GM18517 (cell line): ENCODE measurements around the gene RIPK3.
"Not testable (repeated sequence)": the region's sequence is repeated elsewhere in the genome, so short reads cannot be mapped to it uniquely, and the experiment has no call there.

Experiments used
- ATAC-seq: cut with Tn5 transposase; IDR thresholded peaks from one replicate; pipeline ENCODE4 v1.9.1; 2021; ENCODE audit warnings: mild to moderate bottlenecking, moderate library complexity; ENCODE audit not compliant: unreplicated experiment

The RIPK3 gene

DNA sequence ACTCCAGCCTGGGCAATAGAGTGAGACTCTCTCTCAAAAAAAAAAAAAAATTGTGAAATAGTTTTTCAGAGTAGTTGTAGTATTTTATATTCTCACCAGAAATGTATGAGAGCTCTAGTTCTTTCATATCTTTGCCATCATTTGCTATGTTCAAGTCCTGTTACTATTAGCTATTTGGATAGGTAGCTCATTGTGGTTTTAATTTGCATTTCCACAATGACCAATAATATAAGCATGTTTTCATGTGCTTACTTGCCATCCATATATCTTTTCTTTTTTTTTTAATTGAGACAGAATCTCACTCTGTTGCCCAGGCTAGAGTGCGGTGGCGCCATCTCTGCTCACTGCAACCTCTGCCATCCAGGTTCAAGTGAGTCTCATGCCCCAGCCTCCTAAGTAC lies 8.4 kb upstream of the RIPK3 start:
- no peak for ATAC-seq

- no peak for ATAC-seq
Measured at GRCh38 chr14:24347134-24347533, 7.3 kb upstream of the RIPK3 start.

- ATAC-seq, result no peak
Measured at GRCh38 chr14:24343795-24344660, 4.2 kb upstream of the RIPK3 start.

- no peak for ATAC-seq
Measured at GRCh38 chr14:24342889-24343288, 3.1 kb upstream of the RIPK3 start.

DNA sequence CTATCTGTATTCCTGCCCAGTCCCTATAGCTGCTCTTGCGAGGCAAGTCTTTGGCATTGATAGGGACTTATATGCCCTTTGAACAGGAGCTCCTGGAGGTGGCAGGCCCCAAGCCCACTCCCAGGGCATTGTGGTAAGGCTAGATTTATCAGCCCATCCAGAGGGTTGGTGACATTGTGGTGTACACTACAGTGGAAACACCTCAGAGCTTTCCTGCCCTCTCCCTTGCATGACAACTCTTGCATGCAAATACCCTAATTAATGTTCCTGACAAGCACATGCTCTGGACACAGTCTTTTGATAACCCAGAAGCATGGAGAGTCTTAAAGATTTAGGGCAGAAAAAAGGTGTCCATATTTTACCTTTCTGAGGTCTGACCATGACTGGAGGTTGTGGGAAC lies 815 bp upstream of the RIPK3 start:
- ATAC-seq, result no peak

DNA sequence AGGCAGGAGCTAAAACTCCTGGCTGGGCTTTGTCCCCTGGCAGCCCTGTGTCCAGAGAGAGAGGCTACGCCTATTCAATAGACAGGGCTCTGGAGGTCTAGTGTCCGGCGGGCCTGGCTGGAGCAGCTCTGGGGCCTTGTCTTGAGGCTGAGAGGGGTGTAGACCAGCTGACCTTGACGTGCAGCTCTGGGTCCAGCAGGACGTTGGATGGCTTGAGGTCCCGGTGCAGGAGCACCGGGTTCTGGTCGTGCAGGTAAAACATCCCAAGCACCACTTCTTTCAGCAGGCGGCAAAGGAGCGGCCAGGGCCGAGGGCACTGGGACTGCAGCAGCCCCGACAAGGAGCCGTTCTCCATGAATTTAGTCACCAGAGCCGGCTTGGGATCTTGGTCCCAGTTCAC lies 948 bp downstream of the RIPK3 start:
- no peak for ATAC-seq

GRCh38 chr14:24337824-24338175 lies 2.0 kb downstream of the RIPK3 start:
- ATAC-seq, result no peak

DNA sequence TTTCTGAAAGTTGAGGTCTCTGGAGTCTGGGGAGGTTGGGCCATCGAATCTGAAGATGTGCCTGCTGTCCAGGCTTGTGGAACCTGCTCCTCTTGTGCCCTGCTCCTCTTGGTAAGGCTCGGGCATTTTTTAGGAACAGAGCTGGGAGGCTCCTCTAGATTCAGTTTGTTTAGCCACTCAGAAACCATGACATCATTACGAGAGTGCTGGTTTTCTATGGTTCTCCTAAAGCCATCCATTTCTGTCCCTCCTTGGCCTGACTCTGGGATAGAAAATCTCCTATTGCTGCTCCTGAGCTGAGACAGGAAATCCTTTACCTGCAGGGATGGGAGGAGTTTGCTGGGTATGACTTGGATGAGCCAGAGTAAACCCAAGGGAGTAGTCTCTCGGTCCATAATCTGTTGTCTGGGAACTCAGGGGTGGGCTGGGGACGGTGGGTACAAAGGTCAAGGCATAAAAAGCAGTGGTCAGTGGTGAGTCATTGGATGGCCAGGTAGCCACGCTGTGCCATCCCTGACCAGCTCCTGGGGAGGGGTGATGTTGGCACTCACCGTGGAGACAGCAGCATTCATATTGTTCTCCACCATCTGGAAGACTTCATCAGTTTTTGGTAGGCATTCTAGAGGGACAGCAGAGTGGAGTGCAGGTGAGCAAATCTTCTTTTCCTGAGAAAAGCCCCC lies 2.5 kb downstream of the RIPK3 start:
- no peak for ATAC-seq

DNA sequence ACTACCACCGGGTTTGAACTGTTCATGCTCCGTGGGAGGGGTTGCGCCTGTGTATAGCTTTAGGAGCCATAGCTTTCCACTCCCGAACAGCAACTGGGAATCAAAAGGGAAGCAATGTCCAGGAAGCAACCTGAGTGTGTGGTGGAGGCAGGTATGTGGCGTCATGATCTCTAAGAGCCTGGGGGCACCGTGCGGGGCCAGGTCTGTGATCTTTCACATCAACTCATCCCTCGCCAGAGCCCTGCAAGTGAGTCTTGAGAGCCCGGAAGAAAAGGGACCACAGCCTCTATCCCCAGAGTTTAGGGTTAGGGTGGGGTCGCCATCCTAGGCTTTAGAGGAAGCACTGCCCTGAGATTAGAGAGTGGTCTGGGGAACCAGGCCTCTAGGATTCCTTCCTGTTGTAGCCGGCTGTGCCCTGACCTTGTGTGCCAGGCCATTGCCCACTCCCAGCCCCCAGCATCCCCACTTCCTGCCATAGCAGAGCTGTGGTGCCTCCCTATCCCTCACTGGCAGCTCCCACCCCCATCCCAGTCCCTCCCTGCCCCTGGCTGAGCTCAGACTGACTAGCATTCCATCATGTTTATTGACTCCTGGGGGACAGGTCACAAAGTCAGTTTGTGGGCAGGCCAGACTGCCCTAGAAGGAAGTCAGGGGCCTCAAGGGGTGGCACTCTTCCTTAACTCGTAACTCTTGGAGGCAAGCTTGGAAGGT lies 4.2 kb downstream of the RIPK3 start:
- no peak for ATAC-seq

DNA sequence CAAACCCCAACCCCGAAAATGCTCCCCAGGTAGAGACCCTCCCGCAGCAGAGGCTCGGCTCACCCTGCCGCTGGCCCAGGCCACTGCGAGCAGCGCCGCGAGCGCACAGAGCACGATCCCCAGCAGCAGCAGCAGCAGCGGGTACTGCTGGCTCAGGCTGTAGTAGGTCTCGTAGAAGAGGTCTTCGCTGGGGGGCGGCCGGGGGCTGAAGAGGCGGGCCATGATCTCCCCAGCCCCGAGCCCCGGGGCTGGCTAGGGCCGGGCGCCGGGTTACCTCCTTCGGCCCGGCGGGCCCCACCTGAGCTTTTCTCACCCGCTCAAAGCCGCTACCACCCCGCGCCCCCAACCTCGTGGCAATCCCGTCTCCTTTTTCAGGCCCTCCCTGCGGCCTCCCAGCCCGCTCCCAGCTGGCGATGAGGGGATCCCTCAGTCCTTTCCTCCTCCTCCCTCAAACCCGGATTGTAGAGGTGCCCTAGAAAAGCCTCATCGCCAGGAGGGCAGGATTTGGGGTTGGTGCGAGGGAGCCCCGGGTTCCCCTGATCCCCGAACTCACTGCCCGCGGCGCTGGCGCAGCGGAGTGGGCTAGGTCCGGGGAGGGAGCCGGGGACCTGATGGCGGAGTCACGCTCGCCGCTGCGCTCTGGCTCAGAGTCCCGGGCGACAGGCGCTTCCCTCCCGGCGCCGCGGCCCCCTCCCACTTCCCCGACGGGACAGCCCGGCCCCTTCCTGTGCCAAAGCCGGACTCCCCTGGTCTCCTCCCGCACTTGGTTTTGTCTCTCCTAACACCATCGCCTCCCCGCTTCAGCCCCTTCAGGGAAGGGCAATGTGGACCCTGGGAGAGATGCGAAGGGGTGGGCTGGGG lies 5.1 kb downstream of the RIPK3 start, which contains the start of gene ADCY4:
TSS of gene ADCY4 (minus strand) at position 641 of the 861 bp plus-strand sequence. CDS start at position 222, 419 bp downstream.
- ATAC-seq, result no peak

DNA sequence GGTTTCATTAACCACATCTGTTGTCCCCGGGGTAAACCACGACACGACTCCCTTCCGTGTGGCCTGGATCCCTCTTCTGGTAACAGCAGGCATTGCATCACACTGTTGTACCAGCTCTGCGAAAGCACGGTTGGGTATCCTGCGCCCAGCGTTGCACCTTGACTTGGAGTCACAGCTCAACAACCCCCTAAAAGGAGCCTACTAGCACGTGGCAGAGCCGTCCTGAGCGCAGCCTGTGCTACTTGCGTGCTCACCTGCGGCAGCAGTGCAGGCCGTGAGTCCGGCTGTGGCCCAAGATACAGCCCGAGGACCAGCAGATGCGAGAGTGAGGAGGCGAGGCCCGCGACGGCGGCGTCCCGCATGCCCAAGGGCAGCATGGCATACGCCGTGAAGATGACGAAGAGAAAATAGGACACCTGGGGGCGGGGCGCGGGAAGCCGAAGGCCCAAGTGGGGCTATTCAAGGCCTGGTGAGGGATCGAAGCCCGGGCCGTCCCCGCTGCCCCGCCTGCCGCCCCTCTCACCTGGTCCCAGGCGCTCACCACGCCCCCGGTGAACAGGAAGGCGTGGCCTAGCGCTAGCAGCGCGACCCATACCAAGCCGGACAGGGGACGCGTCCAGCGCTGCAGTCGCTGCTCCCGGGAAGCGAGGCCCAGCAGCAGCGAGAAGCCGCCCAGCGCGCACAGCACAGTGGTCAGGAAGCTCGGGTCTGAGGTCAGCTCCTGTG lies 7.4 kb downstream of the RIPK3 start:
- peak; percentile 75 for ATAC-seq

- ATAC-seq, result peak; percentile 8
Measured at GRCh38 chr14:24331731-24332267, 8.0 kb downstream of the RIPK3 start.

DNA sequence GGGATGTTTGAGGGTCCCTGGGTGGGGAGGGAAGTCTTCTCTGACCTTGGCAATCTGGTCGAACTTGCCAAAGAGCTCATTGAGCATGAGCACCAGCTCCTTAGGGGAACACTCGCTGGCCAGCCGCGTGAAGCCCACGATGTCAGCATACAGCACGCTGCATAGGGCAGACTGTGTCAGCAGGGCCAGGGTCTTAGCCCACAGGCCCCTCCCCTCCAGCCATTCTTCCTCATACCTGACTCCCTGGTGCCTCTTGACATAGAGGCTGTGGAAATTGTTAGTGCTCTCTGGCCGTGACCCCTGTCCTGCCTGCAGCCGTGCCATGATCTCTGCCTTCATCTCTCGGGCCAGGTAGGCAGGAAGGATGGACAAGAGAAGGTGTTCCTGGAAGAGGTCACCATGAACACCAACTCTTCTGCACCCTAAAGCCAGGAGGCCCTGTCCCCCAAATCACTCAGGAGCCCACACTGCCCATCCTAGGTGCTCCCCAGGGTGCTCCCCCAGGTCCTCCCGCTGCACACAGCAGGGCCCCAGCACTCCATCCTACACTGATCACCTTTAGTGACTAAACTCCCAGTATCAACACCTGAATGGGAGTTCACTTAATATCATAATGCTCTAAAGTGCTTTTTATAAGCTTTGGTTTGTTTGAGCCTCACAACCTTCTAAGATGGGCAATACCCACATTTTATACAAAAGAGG lies 8.7 kb downstream of the RIPK3 start:
- ATAC-seq, result no peak

GRCh38 chr14:24329736-24330135 lies 10.1 kb downstream of the RIPK3 start:
- no peak for ATAC-seq

GRCh38 chr14:24329073-24329663 lies 10.6 kb downstream of the RIPK3 start:
- no peak for ATAC-seq

DNA sequence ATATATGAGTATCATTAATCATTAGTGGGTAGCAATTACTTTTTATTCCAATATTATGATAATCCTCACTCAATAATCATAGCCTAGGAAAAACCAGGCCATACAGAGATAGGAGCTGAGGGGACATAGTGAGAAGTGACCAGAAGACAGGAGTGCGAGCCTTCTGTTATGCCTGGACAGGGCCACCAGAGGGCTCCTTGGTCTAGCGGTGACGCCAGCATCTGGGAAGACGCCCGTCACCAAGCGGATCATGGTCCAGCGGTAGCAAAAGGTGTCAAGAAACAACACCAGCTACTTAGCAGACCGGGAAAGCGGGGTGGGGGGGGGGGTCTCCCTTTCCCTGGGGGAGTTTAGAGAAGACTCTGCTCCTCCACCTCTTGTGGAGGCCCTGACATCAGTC lies 11.9 kb downstream of the RIPK3 start:
- ATAC-seq, result not testable (repeated sequence)

DNA sequence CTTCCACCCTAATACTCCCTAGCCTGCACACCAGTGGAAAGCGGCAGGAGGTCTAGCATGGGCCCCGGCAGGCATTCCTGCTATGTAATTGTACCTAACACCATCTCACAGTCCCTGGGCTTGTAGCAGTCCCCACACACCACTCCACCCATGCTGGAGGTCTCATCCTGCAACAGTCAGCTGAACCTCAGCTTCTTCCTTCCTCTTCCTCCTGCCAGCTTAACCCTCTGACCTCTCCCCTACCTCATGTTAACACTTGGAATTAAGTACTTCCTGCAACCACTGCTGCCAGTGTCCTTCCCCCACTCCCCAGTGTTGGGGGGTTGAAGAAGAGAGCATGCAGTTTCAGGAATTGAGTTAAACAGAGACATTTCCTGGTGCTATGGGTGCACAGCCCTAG lies 12.5 kb downstream of the RIPK3 start:
- ATAC-seq, result no peak

DNA sequence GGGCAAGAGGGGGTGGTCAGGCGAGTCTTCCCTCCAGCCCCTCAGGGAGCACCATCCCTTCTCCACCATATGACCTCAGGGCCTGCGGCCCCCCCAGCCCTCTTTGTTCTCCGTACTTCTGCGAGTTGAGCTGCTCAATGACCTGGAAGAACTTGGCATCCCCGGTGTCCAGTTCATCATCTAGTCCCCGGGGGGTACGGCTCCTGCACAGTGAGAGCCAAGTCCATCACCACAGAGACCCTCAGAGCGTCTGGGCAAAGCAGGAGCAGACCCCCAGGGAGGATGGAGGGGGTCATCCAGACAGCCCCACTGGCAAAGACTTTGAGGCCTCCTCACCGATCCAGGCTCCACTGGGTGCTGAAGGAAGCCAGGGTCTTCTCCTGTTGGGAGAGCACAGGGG lies 13.8 kb downstream of the RIPK3 start:
- ATAC-seq, result no peak

- ATAC-seq, result no peak
Measured at GRCh38 chr14:24325041-24325530, 14.7 kb downstream of the RIPK3 start.
